GM23338 (cell line): ENCODE measurements around the gene FRYL. TPM values are rescaled to one million over a fixed set of nuclear protein-coding genes. Genes with fewer than 3 reads are reported as not detected.

Experiments used
- ATAC-seq: fragments of 200-7000 bp; cut with Tn5 transposase; 3 replicates; pipeline ENCODE4 v1.9.1; 2020
- DNase-seq: peaks from one replicate; pipeline ENCODE4 v3.0.0-alpha.2; 2015; ENCODE audit warnings: low spot score
- H2AFZ ChIP-seq: fragments of 200-600 bp; sonication (generic); 2 replicates; pipeline ENCODE4 v1.8.0; 2016; ENCODE audit warnings: antibody characterized with exemption, mild to moderate bottlenecking, moderate library complexity
- H3F3A ChIP-seq: fragments of 200-600 bp; sonication (generic); replicated peaks from 2 replicates; pipeline ENCODE4 v1.8.0; 2017; ENCODE audit warnings: antibody characterized with exemption, mixed run types, low read depth
- H3K27ac ChIP-seq: fragments of 200-600 bp; sonication (generic); 2 replicates; pipeline ENCODE4 v1.6.1; 2016; ENCODE audit warnings: low read depth
- H3K27me3 ChIP-seq: fragments of 200-600 bp; sonication (generic); 2 replicates; pipeline ENCODE4 v1.8.0; 2016; ENCODE audit warnings: mild to moderate bottlenecking, mixed run types, moderate library complexity; ENCODE audit not compliant: insufficient read depth
- H3K36me3 ChIP-seq: fragments of 200-600 bp; sonication (generic); 2 replicates; pipeline ENCODE4 v1.8.0; 2016; ENCODE audit warnings: mild to moderate bottlenecking; ENCODE audit not compliant: insufficient read depth
- H3K4me1 ChIP-seq: fragments of 200-600 bp; sonication (generic); 2 replicates; pipeline ENCODE4 v1.8.0; 2016; ENCODE audit warnings: mild to moderate bottlenecking, moderate library complexity; ENCODE audit not compliant: insufficient read depth
- H3K4me2 ChIP-seq: fragments of 200-600 bp; sonication (generic); 2 replicates; pipeline ENCODE4 v1.7.1; 2017; ENCODE audit warnings: mixed run types
- H3K4me3 ChIP-seq: fragments of 200-600 bp; sonication (generic); 2 replicates; pipeline ENCODE4 v1.6.1; 2016; ENCODE audit warnings: mixed run types
- H3K79me2 ChIP-seq: fragments of 200-600 bp; sonication (generic); replicated peaks from 2 replicates; pipeline ENCODE4 v1.8.0; 2017; ENCODE audit warnings: mild to moderate bottlenecking; ENCODE audit not compliant: insufficient read depth
- H3K9me2 ChIP-seq: fragments of 200-600 bp; sonication (generic); 2 replicates; pipeline ENCODE4 v1.8.0; 2017; ENCODE audit not compliant: insufficient read depth
- H4K20me1 ChIP-seq: fragments of 200-600 bp; sonication (generic); replicated peaks from 2 replicates; pipeline ENCODE4 v1.8.0; 2017; ENCODE audit warnings: mild to moderate bottlenecking; ENCODE audit not compliant: insufficient read depth
- H3K27ac Mint-ChIP-seq: 2 replicates; pipeline ENCODE4 v1.8.0; 2020; ENCODE audit warnings: inconsistent platforms, mild to moderate bottlenecking, moderate library complexity, mixed read lengths
- H3K27me3 Mint-ChIP-seq: 3 replicates; pipeline ENCODE4 v1.8.0; 2022; ENCODE audit warnings: low read depth, mild to moderate bottlenecking, moderate library complexity, mixed read lengths, inconsistent platforms; ENCODE audit not compliant: insufficient read depth, poor library complexity
- H3K36me3 Mint-ChIP-seq: 3 replicates; pipeline ENCODE4 v1.8.0; 2021; ENCODE audit warnings: low read depth, mild to moderate bottlenecking, inconsistent platforms, moderate library complexity, mixed read lengths
- H3K4me1 Mint-ChIP-seq: 3 replicates; pipeline ENCODE4 v1.8.0; 2020; ENCODE audit warnings: mild to moderate bottlenecking, inconsistent platforms, mixed read lengths
- H3K4me3 Mint-ChIP-seq: 3 replicates; pipeline ENCODE4 v1.8.0; 2021; ENCODE audit warnings: moderate library complexity, mild to moderate bottlenecking, inconsistent platforms, mixed read lengths
- H3K9me3 Mint-ChIP-seq: 3 replicates; pipeline ENCODE4 v1.8.0; 2020; ENCODE audit warnings: moderate library complexity, mild to moderate bottlenecking, inconsistent platforms, mixed read lengths
- CREB1 ChIP-seq: fragments of 250-450 bp; sonication (Bioruptor Pico); IDR thresholded peaks from 2 replicates; pipeline ENCODE4 v1.5.0; 2020; ENCODE audit warnings: low read depth, mild to moderate bottlenecking, moderate library complexity
- EZH2 ChIP-seq: fragments of 200-600 bp; sonication (generic); IDR thresholded peaks from one replicate; pipeline ENCODE4 v1.8.0; 2017; ENCODE audit warnings: antibody characterized with exemption, mild to moderate bottlenecking, low read depth; ENCODE audit not compliant: unreplicated experiment
- JUNB ChIP-seq: IDR thresholded peaks from one replicate; pipeline ENCODE4 v1.6.1; 2016; ENCODE audit warnings: antibody characterized with exemption; ENCODE audit not compliant: unreplicated experiment
- NANOG ChIP-seq: IDR thresholded peaks from 2 replicates; pipeline ENCODE4 v1.6.1; 2016; ENCODE audit warnings: antibody characterized with exemption, borderline replicate concordance
- POLR2AphosphoS5 ChIP-seq: IDR thresholded peaks from 2 replicates; pipeline ENCODE4 v1.6.1; 2016; ENCODE audit warnings: antibody characterized with exemption, low read depth
- STAT1 ChIP-seq: IDR thresholded peaks from one replicate; pipeline ENCODE4 v1.6.1; 2016; ENCODE audit warnings: antibody characterized with exemption; ENCODE audit not compliant: unreplicated experiment
- ZNF114 ChIP-seq: fragments of 250-450 bp; sonication (Bioruptor Pico); IDR thresholded peaks from 2 replicates; pipeline ENCODE4 v1.5.0; 2020; ENCODE audit warnings: mild to moderate bottlenecking, moderate library complexity
- polyA plus RNA-seq: library from polyadenylated mRNA; unstranded; fragments of >200 nt; fragmentation: Nextera tagmentation; extraction: Ambion mirVana; gene quantifications from 2 replicates; pipeline ENCODE4 v1.2.1, GENCODE V29; 2016
- total RNA-seq: library from RNA; depleted of rRNA; stranded (reverse); fragments of >200 nt; shearing (Covaris generic); gene quantifications from 2 replicates; pipeline ENCODE4 v1.2.3, GENCODE V29; 2014
- TF ChIP-seq, protein P1 (sequence below), 2 experiments: fragments of 200-600 bp in 1 of 2; sonication (generic) in 1 of 2; conservative IDR thresholded peaks; 2 replicates each; pipeline versions ENCODE4 v1.5.1 to v1.6.1; 2016 to 2017; ENCODE audit warnings: antibody characterized with exemption in 2 of 2, low read depth in 2 of 2, mild to moderate bottlenecking in 2 of 2, moderate library complexity in 1 of 2
- TF ChIP-seq, protein P2 (sequence below): IDR thresholded peaks from 2 replicates; pipeline ENCODE4 v1.6.1; 2016; ENCODE audit warnings: antibody characterized with exemption
- TF ChIP-seq, protein P3 (sequence below): IDR thresholded peaks from one replicate; pipeline ENCODE4 v1.6.1; 2018; ENCODE audit warnings: antibody characterized with exemption; ENCODE audit not compliant: unreplicated experiment

Gene FRYL
- total and polyA plus RNA-seq, 2 experiments from 2014 or later = 30.7 to 53.3 TPM

DNA sequence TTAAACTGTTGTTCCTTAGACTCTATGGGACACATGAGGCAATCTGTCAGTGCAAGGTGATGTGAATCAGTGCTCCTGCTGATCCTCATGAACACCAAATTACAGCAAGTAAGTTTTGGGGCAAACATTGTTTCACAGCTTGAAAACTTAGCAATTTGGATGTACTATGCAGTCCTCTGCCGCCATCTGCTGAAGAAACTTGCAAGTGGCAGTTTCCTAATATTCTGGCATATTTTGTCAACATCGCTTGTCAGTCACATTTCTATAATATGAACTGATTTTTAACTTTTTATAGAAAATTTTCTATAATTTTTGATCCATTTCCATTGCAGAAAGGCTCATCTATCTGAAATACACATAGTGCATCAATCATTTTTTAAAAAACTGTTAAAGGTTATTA lies 233.7 kb downstream of the FRYL start:
- TF ChIP-seq ZNF114 (CRISPR knock-in tag) = no peak
- TF ChIP-seq STAT1 = no peak
- TF ChIP-seq, protein P1, sequence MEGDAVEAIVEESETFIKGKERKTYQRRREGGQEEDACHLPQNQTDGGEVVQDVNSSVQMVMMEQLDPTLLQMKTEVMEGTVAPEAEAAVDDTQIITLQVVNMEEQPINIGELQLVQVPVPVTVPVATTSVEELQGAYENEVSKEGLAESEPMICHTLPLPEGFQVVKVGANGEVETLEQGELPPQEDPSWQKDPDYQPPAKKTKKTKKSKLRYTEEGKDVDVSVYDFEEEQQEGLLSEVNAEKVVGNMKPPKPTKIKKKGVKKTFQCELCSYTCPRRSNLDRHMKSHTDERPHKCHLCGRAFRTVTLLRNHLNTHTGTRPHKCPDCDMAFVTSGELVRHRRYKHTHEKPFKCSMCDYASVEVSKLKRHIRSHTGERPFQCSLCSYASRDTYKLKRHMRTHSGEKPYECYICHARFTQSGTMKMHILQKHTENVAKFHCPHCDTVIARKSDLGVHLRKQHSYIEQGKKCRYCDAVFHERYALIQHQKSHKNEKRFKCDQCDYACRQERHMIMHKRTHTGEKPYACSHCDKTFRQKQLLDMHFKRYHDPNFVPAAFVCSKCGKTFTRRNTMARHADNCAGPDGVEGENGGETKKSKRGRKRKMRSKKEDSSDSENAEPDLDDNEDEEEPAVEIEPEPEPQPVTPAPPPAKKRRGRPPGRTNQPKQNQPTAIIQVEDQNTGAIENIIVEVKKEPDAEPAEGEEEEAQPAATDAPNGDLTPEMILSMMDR (conservative IDR thresholded peaks at IDR 0.05; ENCODE audit: low read depth in 2 of 2) = peak; percentile 72 to 77
- no peak for TF ChIP-seq JUNB
- no peak for TF ChIP-seq CREB1 (CRISPR knock-in tag)
- no peak overlapping the region for H2AFZ ChIP-seq
- Mint-ChIP-seq H3K27me3 (peaks cover 4% of the 10 kb centered on the region), H3K4me1 (peaks cover 8% of the 10 kb centered on the region), H3K9me3 (no peaks in the 10 kb centered on the region), H3K36me3 (peaks cover 44% of the 10 kb centered on the region; the same call in 2 of the 3 replicates), H3K4me3 (no peak overlapping the region), H3K27ac (no peak overlapping the region)
- H3K4me1 ChIP-seq = no peaks in the 10 kb centered on the region
- ATAC-seq (no peak), DNase-seq (peak; percentile 58)
- no peak overlapping the region for H3K4me3 ChIP-seq
- no peaks in the 10 kb centered on the region for H3K27me3 ChIP-seq
- no peak overlapping the region for H3K4me2 ChIP-seq
- no peaks in the 10 kb centered on the region for H3F3A ChIP-seq
- H3K9me2 ChIP-seq = no peaks in the 10 kb centered on the region
- H4K20me1 ChIP-seq = no peaks in the 10 kb centered on the region
- peaks cover 10% of the 10 kb centered on the region; the same call in 1 of the 2 replicates for H3K36me3 ChIP-seq
- H3K79me2 ChIP-seq = no peaks in the 10 kb centered on the region
- no peak overlapping the region for H3K27ac ChIP-seq

DNA sequence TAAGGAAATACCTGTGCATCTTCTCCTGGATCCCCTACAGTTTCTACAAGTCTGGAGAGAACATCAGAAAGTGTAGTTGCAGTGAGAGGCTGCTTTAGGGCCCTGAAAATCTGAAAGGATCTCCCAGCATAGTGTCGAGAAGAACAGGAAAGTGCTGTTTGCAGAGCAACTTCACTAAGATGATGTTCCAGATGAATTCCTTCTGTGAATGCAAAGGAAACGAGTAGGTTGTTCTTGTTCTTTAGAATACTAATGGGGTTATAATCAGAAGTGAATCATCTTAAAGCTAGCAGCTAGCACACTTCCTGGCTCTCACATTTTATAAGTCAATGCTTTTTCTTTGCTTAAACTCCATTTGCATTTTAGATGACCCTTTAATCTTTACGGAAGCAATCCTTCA lies 236.3 kb downstream of the FRYL start:
- no peaks in the 10 kb centered on the region for H4K20me1 ChIP-seq
- no peaks in the 10 kb centered on the region for H3F3A ChIP-seq
- H3K79me2 ChIP-seq = no peaks in the 10 kb centered on the region
- no peak overlapping the region for H3K4me3 Mint-ChIP-seq
- H3K4me2 ChIP-seq = no peak overlapping the region
- H3K27ac Mint-ChIP-seq = no peak overlapping the region
- H3K36me3 ChIP-seq = peaks cover 12% of the 10 kb centered on the region; the same call in 1 of the 2 replicates
- H3K27me3 ChIP-seq = no peaks in the 10 kb centered on the region
- H3K4me1 ChIP-seq = peaks cover 17% of the 10 kb centered on the region
- peaks cover 30% of the 10 kb centered on the region for H3K4me1 Mint-ChIP-seq
- H2AFZ ChIP-seq = no peak overlapping the region
- ATAC-seq = no peak
- H3K4me3 ChIP-seq = no peak overlapping the region
- no peak for DNase-seq
- H3K9me3 Mint-ChIP-seq = no peaks in the 10 kb centered on the region
- no peak overlapping the region for H3K27ac ChIP-seq
- peaks cover 2% of the 10 kb centered on the region for H3K27me3 Mint-ChIP-seq
- H3K36me3 Mint-ChIP-seq = peaks cover 43% of the 10 kb centered on the region; the same call in 2 of the 3 replicates
- H3K9me2 ChIP-seq = no peaks in the 10 kb centered on the region
- TF ChIP-seq ZNF114 (CRISPR knock-in tag) (no peak), JUNB (no peak), CREB1 (CRISPR knock-in tag) (no peak), NANOG (no peak), POLR2AphosphoS5 (no peak), EZH2 (no peak)
- TF ChIP-seq, protein P1 (conservative IDR thresholded peaks at IDR 0.05; ENCODE audit: low read depth in 2 of 2) = no peak
- TF ChIP-seq, protein P2, sequence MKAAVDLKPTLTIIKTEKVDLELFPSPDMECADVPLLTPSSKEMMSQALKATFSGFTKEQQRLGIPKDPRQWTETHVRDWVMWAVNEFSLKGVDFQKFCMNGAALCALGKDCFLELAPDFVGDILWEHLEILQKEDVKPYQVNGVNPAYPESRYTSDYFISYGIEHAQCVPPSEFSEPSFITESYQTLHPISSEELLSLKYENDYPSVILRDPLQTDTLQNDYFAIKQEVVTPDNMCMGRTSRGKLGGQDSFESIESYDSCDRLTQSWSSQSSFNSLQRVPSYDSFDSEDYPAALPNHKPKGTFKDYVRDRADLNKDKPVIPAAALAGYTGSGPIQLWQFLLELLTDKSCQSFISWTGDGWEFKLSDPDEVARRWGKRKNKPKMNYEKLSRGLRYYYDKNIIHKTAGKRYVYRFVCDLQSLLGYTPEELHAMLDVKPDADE = no peak
- TF ChIP-seq, protein P3, sequence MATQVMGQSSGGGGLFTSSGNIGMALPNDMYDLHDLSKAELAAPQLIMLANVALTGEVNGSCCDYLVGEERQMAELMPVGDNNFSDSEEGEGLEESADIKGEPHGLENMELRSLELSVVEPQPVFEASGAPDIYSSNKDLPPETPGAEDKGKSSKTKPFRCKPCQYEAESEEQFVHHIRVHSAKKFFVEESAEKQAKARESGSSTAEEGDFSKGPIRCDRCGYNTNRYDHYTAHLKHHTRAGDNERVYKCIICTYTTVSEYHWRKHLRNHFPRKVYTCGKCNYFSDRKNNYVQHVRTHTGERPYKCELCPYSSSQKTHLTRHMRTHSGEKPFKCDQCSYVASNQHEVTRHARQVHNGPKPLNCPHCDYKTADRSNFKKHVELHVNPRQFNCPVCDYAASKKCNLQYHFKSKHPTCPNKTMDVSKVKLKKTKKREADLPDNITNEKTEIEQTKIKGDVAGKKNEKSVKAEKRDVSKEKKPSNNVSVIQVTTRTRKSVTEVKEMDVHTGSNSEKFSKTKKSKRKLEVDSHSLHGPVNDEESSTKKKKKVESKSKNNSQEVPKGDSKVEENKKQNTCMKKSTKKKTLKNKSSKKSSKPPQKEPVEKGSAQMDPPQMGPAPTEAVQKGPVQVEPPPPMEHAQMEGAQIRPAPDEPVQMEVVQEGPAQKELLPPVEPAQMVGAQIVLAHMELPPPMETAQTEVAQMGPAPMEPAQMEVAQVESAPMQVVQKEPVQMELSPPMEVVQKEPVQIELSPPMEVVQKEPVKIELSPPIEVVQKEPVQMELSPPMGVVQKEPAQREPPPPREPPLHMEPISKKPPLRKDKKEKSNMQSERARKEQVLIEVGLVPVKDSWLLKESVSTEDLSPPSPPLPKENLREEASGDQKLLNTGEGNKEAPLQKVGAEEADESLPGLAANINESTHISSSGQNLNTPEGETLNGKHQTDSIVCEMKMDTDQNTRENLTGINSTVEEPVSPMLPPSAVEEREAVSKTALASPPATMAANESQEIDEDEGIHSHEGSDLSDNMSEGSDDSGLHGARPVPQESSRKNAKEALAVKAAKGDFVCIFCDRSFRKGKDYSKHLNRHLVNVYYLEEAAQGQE = no peak
